ENCODE results near the gene PRKCB. TPM values are rescaled to one million over a fixed set of nuclear protein-coding genes. Genes with fewer than 3 reads are reported as not detected.
"Not testable (repeated sequence)": the region's sequence is repeated elsewhere in the genome, so short reads cannot be mapped to it uniquely, and the experiment has no call there.

The PRKCB gene
- total RNA-seq, 4 donors from 2014 or later = 7.7 to 40.0 (median 12.2) TPM

GRCh38 chr16:23909792-23910418 is 74.1 kb downstream of the PRKCB start:
- Histone ChIP-seq H3K36me3 (no peaks in the 10 kb centered on the region), H3K9me3 (no peaks in the 10 kb centered on the region), H3K4me3 (no peak overlapping the region), H3K4me1 (no peaks in the 10 kb centered on the region), H3K27ac (no peak overlapping the region), H3K27me3 (no peaks in the 10 kb centered on the region)
- DNase-seq (ENCODE audit: low spot score in 2 of 2) = no peak
- 85% methylated on average over 8 of the region's 8 CpGs for WGBS
- TF ChIP-seq, protein P1, sequence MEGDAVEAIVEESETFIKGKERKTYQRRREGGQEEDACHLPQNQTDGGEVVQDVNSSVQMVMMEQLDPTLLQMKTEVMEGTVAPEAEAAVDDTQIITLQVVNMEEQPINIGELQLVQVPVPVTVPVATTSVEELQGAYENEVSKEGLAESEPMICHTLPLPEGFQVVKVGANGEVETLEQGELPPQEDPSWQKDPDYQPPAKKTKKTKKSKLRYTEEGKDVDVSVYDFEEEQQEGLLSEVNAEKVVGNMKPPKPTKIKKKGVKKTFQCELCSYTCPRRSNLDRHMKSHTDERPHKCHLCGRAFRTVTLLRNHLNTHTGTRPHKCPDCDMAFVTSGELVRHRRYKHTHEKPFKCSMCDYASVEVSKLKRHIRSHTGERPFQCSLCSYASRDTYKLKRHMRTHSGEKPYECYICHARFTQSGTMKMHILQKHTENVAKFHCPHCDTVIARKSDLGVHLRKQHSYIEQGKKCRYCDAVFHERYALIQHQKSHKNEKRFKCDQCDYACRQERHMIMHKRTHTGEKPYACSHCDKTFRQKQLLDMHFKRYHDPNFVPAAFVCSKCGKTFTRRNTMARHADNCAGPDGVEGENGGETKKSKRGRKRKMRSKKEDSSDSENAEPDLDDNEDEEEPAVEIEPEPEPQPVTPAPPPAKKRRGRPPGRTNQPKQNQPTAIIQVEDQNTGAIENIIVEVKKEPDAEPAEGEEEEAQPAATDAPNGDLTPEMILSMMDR (IDR thresholded peaks at IDR 0.05) = no peak
- TF ChIP-seq EP300 (IDR thresholded peaks at IDR 0.05) (no peak), POLR2A (IDR thresholded peaks at IDR 0.05) (no peak), POLR2AphosphoS5 (IDR thresholded peaks at IDR 0.05) (no peak)

DNA sequence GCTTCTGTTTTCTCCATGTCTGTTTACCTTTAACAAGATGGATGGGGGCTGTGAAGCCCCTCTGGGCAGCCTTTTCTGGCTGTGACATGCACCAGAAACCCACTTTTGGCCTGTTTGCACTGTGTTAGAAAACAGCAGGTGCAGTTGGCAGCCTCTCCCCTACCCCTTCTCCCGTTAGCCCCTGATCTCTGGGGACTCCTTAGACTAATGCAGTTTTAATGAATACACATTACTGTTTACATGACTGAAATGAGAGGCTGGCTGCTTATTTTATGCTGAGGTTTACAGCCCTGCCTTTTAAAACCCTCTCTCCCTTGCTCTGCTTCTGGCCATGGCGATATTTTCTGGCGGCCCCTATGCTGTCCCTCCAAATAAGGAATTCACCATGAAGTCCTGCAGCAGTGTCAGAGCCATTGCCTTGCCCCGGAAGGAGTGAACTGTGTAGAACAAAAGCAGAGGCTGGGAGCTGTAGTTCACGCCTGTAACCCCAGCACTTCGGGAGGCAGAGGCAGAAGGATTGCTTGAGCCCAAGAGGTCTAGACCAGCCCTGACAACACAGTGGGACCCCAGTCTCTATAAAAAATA is 79.3 kb downstream of the PRKCB start:
- DNase-seq (ENCODE audit: low spot score in 2 of 2) = no peak

DNA sequence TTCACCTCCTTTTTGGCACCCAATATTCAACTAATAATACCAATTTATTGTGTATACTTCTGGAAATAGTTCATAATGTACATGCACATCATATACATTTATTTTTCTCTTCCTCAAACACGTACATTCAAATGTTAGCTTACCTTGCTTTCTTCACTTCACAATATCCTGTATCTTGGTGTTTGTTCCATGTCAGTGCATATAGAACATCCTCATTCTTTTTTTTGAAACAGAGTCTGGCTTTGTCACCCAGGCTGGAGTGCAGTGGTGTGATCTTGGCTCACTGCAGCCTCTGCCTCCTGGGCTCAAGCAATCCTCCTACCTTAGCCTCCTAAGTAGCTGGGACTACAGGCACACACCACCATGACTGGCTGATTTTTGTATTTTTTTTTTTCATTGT is 80.8 kb downstream of the PRKCB start:
- H3K27ac ChIP-seq; H3K36me3 ChIP-seq; H3K4me3 ChIP-seq; H3K27me3 ChIP-seq; DNase-seq (ENCODE audit: low spot score in 2 of 2); H3K9me3 ChIP-seq; H3K4me1 ChIP-seq: not testable (repeated sequence)
- WGBS = 80% methylated on average over 1 of the region's 1 CpG

More for the DNA sequence above, 79.3 kb downstream of the PRKCB start:
- 71% methylated on average over 6 of the region's 6 CpGs for WGBS
- H3K9me3 ChIP-seq = no peaks in the 10 kb centered on the region
- no peaks in the 10 kb centered on the region for H3K4me1 ChIP-seq
- no peak for TF ChIP-seq EP300 (IDR thresholded peaks at IDR 0.05)
- TF ChIP-seq POLR2AphosphoS5 (IDR thresholded peaks at IDR 0.05) = no peak
- no peak for TF ChIP-seq POLR2A (IDR thresholded peaks at IDR 0.05)
- TF ChIP-seq, protein P1 (IDR thresholded peaks at IDR 0.05) = no peak
- H3K27me3 ChIP-seq = no peaks in the 10 kb centered on the region
- no peak overlapping the region for H3K27ac ChIP-seq
- H3K36me3 ChIP-seq = no peaks in the 10 kb centered on the region
- no peak overlapping the region for H3K4me3 ChIP-seq

DNA sequence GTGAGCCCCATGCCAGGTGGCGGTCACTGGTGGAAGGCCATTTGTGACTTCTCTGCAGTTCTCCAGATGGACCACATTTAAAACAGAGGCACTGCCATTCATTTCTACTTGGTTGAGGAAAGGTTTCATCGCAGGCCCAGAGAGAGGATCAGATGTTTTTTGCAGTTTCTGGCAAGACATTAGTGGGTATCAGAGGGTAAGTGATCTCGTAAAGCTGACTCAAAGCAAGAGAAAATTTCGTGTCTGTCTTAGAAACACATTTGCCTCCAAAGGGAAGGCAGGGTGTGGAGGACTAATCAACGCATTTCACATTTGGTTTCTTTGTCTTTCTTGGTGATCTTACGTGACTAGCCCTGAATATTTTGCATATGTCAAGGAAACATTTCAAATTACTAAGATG is 81.8 kb downstream of the PRKCB start:
- Histone ChIP-seq H3K27ac (no peak overlapping the region), H3K4me3 (no peak overlapping the region), H3K4me1 (no peaks in the 10 kb centered on the region), H3K9me3 (no peaks in the 10 kb centered on the region), H3K36me3 (no peaks in the 10 kb centered on the region), H3K27me3 (no peaks in the 10 kb centered on the region)
- no peak for DNase-seq (ENCODE audit: low spot score in 2 of 2)
- 87% methylated on average over 6 of the region's 6 CpGs for WGBS
- TF ChIP-seq, protein P1 (IDR thresholded peaks at IDR 0.05) = no peak
- no peak for TF ChIP-seq POLR2A (IDR thresholded peaks at IDR 0.05)
- TF ChIP-seq POLR2AphosphoS5 (IDR thresholded peaks at IDR 0.05) = no peak
- no peak for TF ChIP-seq EP300 (IDR thresholded peaks at IDR 0.05)

DNA sequence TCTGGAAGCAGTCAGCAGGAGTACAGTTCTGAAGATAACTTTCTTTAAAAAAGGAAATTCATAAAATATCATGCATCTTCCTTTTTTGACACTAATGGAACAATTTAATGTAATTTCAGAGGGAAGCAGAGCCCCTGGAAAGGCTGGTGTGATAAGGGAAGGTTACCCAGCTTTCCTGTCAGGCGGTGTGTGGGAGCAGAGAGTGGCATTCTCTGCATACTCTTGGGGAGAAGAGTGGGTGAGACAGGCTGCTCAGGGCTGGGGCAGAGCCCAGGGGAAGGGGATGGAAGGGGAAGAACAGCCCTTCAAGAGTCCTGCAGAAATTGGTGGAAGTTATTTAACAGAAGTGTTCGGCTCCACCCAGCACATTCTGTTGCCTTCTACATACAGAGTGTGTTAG is 84.7 kb downstream of the PRKCB start:
- no peak overlapping the region for H3K27ac ChIP-seq
- H3K27me3 ChIP-seq = no peaks in the 10 kb centered on the region
- H3K36me3 ChIP-seq = no peaks in the 10 kb centered on the region
- H3K4me3 ChIP-seq = no peak overlapping the region
- no peaks in the 10 kb centered on the region for H3K9me3 ChIP-seq
- 71% methylated on average over 2 of the region's 2 CpGs for WGBS
- no peaks in the 10 kb centered on the region for H3K4me1 ChIP-seq
- TF ChIP-seq POLR2AphosphoS5 (IDR thresholded peaks at IDR 0.05) = no peak
- TF ChIP-seq, protein P1 (IDR thresholded peaks at IDR 0.05) = no peak
- no peak for TF ChIP-seq POLR2A (IDR thresholded peaks at IDR 0.05)
- no peak for TF ChIP-seq EP300 (IDR thresholded peaks at IDR 0.05)
- DNase-seq (ENCODE audit: low spot score in 2 of 2) = no peak
